HG03095 (cell line): ENCODE results near the gene MS4A15.
"Not testable (repeated sequence)": the region's sequence is repeated elsewhere in the genome, so short reads cannot be mapped to it uniquely, and the experiment has no call there.

Experiments
- ATAC-seq: cut with Tn5 transposase; IDR thresholded peaks from one replicate; pipeline ENCODE4 v1.9.1; 2021; ENCODE audit warnings: moderate library complexity; ENCODE audit not compliant: unreplicated experiment

Gene MS4A15

DNA sequence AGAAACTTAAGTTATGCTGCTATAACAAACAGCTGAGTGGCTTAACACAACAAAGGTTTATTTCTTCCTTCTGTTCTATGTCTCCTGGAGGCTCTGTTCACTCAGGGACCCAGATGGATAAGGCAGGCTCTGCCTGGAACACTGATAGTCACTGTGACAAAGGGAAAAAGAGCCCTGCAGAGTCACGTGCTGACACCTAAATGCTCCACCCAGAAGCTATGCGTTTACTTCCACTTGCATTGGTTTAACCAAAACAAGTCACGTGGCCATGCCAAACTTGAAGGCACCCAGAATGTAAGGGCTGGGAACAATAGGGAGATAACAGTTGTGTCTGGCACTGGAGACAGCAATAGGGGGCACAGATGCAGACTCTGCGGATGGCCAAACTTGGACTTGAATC lies 3.4 kb upstream of the MS4A15 start:
- no peak for ATAC-seq

DNA sequence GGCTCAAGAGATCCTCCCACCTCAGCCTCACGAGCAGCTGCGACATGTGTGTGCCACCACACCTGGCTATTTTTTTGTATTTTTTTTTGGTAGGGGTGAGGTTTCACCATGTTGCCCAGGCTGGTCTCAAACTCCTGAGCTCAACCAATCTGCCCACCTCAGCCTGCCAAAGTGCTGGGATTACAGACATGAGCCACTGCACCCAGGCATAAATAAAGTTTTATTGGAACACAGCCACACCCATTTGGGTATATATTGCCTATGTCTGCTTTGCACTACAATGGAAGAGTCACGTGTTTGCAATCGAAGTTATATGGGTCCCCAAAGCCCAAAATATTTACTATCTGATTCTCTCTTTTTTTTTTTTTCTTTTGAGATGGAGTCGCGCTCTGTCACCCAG lies 1.8 kb upstream of the MS4A15 start:
- ATAC-seq: no peak

DNA sequence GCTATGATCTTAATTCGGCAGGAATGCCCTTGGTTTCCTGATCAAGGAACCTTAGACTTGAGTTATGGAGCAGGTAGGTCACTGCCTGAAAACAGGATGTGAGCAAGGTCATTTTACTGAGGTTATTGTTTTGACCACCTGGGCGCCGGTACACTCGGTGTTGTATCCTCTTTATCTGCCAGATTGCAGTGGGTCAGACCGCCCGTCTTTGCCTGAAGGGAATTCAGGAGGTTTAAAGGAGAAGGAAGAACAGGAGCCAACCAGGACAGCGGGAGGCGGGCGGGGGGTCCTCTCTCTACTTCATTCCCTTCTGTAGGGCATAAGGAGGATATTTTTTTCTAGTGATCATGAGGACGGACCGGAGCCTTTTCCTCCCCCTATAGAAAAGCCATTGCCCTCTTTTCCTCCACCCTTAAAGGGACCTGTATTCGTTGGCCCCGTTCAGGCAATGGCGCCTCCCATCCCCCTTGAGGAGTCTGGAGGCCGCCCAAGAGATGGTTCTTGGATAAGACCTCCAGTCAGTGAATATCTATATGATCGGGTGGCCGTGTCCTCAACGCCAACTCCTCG lies 649 bp downstream of the MS4A15 start:
- ATAC-seq: no peak

DNA sequence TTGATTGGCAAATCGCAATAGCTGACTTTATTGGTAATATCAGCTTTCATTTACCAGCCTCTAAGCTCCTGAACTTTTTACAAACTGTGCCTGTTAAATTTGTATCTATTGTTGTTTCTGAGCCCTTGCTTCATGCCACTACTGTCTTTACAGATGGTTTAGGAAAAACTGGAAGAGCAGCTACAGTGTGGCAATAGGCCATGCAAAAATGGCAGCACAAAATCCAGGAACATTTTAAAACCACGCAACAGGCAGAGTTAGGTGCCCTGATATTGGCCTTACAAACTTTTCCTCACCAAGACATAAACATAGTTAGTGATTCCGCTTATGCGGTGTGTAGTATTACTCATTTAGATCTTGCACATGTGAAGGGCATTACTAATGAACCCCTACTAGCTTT lies 2.0 kb downstream of the MS4A15 start:
- ATAC-seq: not testable (repeated sequence)

DNA sequence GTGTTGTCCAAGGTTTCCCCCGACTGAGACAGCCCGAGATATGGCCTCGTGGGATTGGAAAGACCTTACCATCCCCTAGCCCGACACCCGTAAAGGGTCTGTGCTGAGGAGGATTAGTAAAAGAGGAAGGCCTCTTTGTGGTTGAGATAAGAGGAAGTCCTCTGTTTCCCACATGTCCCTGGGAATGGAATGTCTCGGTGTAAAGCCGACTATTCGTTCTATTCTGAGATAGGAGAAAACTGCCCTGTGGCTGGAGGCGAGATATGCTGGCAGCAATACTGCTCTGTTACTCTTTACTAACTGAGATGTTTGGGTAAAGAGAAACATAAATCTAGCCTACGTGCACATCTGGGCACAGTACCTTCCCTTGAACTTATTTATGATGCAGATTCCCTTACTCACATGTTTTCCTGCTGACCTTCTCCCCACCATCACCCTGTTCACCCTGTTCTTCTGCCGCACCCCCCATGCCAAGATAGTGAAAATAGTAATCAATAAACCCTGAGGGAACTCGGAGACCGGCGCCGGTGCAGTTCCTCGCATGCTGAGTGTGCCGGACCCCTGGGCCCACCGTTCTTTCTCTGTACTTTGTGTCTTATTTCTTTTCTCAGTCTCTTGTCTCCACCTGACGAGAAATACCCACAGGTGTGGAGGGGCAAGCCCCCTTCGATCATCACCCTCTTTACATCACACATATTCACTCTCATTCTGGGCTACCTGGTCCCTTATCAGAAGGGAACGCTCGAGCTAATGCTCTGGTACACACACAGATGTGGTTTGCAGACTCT lies 3.0 kb downstream of the MS4A15 start:
- not testable (repeated sequence) for ATAC-seq

DNA sequence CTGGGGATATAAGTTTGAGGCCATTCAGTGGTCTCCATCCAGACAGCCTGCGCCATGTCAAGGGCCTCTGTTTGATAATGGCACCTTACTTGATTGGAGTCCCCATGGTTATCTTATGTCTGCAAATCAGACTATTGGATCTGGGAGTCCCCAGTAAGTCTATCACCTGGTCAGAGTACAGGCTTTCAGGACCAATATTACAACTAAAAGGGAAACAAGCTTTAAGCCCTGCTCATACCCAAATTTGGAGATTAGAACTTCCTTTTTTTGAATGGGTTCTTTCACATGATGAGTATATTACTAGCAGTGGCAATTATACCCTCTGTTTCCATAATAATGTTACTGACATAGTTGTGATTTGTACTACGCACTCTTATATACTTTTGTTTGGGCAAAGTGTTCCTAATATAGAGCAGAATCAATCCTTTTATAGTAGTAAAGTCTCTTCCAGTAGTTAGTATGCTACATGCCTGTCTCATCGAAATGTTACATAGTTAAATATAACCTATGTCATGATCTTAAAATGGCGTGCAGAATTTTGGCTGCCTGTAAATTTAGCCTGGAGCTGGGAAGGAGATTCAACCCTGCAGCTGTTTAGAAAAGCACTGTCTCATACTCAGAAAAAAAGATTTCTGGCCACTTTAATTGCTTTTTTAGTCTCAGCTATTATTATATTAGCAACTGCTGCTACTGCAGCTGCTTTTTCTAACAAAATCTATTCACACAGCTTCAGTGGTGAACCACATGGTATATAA lies 4.9 kb downstream of the MS4A15 start:
- ATAC-seq: no peak

DNA sequence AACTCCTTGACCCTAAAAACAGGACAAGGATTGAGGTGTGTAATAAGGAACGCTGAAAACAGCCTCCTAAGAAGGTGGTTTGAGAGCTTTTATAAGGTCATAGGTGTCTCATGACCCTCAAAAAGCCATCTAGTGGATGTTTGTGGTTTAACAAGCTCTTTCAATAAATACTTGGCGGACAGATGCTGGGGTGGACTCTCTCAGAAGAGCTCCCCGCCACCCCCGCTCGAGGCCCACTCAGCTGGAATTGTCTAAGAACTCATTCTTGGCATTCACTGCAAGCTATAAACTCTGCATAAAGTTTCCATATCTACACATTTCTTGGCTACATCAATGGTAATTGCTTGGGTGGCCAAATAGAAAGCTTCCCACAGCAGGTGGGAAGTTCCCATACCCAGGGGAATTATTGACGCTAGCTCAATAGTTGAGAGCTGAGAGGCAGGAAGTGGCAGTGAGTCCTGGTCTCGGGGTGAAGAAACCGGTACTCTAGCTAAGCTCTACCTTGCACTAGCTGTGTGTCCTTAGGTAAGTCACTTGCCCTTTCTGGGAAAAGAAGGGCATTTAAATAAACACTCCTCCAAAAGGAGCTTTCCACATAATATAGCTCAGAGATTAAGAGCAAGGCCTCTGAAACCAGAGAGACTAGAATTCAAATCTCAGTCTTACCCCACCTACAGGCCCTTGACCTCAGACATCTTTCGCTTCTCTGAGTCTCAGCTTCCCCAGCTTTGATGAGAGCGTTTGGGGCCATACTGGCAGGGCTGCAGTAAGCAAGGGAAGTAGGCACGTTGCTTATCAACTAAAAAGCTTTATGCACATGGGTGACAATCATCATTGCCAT lies 6.4 kb downstream of the MS4A15 start:
- peak; percentile 57 for ATAC-seq

DNA sequence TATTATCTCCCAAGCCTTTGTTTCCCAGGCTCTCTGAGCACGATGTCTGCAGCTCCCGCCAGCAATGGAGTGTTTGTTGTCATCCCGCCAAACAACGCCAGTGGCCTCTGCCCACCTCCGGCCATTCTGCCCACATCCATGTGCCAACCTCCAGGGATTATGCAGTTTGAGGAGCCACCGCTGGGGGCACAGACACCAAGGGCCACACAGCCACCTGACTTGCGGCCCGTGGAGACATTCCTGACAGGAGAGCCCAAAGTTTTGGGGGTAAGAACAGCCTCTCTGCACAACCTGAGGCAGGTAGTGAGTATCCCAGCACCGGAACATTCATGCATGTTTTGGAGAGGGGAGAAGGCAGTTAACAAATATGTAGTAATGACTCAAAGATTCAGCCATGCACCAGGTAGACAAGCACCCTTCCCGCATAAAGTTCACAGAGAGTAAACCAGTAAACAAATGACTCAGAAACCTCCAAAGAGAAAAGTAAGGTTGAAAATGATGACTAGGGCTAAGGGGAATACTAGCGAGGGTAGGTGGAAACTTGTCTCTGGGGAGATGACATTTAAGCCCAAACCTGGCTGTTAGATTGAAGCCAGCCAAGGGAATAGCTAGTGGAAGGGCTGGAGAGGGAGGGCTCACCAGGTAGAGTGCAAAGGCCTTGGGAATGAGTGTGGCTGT lies 7.2 kb downstream of the MS4A15 start:
- ATAC-seq: no peak

DNA sequence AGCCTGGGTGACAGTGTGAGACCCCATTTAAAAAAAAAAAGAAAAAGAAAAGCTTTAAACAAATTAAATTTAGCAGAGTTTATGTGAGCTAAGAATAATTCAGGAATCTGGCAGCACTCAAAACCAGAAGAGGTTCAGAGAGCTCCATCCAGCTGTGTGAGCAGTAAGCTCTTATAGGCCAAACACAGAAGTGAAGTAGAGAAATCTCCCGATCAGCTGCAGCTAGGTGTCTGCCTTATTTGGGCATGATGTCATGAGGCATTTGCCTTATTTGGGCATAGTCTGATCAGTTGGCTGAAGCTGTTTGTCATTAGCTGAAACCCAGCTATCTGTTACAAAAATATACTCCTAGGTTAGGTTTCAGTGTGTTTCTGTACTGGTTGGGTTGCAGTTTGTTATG lies 8.2 kb downstream of the MS4A15 start:
- ATAC-seq: peak; percentile 36

DNA sequence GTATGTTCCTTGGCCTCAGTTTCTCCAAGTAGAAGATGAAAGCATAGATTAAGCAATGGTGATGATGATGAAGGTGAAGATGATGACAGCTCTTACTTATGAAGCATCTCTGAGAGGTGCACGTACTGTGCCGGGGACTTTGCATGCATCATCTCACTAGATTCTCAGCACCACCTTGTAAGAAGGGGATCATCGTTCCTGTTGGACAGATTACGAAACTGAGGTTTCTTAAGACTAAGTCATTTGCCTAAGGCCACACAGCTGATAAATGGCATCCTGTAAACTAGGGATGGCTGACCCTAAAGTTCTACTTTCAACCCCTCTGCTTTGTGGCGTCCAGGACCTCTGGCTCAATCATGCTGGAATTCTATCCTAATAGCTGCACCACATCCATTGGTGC lies 8.7 kb downstream of the MS4A15 start:
- ATAC-seq: no peak

DNA sequence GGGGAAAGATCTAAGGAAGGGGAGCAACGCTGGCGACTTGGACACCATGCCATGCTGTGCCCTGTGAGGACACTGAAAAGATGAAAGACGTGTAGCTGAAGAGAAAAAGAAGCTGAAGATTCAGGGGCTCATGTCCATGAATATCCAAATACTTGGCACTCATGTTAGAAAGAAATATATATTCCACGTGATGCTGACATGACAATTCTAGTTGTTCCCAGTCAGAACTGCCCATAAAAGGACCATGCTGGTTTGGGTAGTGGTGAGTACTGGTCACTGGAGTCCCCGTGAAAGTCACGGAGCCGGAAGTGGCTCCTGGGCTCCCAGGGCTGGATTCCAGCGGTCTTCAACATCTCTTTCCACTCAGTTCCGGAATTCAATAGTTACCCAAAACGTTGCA lies 9.9 kb downstream of the MS4A15 start:
- no peak for ATAC-seq

DNA sequence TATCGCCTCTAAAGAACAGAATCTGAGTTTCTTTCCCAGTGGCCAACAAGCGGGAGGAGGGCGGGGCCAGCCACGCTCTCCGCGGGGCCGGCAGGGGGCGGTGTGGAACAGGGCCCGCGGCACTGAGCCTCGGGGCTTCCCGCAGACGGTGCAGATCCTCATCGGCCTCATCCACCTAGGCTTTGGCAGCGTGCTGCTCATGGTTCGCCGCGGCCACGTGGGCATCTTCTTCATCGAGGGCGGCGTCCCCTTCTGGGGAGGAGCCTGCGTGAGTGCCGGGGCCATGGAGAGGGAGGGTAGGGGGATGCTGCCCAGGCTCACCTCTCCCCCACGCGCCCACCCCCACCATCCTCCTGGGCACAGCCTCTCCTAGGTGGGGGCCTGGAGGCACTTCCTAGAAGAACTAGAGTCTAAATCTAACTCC lies 10.7 kb downstream of the MS4A15 start:
- ATAC-seq: no peak

DNA sequence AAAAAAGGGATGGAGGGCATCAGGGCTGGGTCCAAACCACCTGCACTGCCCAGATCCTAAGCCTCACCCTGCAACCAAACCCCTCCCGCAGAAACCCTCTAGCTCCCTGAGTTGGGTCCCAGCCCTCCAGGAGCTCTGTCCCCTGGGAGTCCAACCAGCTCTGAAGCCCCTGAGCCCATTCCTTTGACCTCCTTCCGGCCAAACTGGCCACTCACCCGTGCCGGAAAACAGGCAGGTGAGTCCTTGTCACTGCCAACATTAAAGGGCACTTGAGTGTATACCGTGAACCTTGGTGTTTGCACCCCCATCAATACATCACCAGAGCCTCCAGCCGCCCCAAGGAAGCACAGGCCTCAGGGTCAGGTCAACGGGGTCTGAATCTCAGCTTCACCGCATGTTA lies 11.5 kb downstream of the MS4A15 start:
- ATAC-seq: no peak

DNA sequence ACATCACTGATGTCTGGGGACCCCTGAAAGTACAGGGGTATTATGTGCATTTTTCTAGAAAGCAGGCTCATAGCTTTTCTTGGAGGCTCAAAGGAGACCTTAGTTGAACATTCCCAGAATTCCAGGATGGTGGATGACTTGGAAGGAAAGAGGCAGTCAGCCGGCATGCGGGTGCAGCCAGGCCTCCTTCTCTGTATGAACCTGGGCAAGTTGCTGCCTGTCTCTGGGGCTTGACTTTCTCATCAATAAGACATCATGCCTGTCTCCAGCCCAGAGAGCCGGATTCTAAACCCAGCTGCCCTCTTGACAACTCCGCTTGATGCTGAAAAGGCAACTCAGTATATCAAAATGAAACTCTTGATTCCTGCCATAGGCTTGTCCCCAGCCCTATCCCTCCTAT lies 12.6 kb downstream of the MS4A15 start:
- no peak for ATAC-seq

DNA sequence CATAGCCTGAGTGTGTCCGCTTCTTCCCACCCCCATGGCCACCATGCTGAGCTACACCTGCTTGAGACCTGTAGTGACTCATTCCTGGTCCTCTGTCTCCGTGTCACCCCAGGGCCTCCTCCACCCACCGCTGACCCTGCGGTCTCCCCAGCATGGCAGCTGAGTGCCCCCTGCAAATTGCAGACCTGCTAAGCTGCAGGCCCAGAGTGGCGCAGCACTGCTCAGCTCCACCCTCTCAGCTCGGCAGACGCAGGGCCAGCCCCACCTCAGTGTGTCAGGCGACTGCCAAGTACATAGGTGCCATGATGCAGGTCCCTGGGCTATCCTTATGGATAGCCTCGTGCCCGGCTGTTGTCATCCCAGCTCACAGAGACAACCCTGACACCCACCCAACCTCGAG lies 13.1 kb downstream of the MS4A15 start:
- ATAC-seq: no peak

DNA sequence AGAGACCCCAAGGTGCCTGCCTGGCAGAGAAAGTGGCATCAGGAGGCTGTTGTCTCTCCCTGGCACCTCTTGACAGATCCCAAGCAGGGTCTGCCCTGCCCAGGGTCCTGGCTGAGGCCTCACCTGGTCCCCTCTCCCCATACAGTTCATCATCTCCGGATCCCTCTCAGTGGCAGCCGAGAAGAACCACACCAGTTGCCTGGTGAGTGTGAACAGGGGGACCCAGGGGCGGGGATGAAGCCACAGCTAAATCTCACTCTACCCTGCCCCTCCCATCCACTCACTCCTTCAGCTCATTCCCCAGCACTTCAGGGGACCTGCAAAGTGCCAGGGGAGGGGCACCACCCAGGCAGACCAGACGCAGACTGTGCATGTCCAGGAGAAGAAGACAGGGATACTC lies 14.5 kb downstream of the MS4A15 start:
- no peak for ATAC-seq

DNA sequence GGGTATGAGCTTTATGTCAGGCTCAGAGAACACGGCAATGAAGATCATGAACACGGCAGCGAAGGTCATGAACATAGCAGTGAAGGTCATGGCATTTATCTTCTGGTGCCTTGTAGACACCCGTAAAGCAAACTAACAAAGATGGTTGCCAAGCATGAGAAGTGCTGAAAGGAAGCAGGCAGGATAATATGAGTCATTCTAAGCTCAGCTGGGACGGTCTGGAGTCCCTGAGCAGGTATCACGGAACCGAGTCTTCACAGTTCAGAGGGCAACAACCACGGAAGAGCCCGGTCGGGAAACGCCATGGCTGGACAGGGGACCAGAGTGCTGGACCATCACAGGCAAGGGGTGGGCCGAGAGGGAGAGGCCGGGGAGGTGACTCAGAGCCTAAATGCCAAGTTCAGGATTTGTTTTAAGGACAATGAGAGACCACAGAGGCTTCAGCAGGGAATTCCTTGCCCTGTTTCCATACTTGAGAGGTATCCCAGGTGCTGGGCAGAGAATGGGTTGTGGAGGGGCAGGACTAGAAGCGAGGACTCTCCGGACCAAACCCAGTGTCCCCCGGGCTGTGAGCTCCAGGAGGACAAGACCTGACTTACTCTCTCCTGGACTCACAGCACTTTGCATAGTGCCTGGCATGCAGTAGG lies 15.3 kb downstream of the MS4A15 start:
- ATAC-seq: no peak

DNA sequence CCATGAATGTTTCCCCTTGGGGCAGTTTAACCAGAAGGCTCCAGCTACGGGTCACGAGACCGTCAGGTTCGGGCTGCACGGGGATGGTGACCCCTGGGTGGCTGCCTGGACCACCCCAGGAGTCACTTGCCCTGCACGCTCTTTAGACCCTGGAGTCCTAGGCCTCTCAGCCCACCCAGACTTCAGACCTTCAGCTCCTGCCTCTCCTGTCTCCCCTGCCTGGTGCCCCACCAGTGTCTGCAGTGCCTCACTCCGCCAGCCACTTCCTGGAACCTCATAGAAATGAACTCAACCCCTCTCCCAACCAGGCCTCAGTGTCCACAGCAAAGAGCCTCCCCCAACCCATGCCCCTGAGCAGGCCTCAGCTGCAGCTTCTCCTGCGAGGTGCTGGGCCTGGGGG lies 16.0 kb downstream of the MS4A15 start:
- no peak for ATAC-seq

DNA sequence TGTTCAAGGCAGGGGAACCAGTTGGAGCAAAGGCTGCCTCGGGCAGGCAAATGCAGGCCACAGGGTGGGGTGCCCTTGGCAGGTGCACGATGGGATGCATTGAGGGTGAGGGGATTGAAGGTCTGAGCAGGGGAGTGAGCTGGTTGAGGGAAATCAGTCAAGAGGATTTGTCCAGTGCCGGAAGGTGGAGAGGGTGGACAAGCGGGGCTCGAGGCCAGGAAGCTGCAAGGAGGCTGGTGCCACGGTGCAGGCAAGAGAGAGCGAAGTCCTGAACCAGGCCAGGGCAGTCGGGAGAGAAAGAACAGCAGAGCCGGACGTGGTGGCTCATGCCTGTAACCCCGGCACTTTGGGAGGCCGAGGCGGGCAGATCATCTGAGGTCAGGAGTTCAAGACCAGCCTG lies 18.1 kb downstream of the MS4A15 start:
- no peak for ATAC-seq

DNA sequence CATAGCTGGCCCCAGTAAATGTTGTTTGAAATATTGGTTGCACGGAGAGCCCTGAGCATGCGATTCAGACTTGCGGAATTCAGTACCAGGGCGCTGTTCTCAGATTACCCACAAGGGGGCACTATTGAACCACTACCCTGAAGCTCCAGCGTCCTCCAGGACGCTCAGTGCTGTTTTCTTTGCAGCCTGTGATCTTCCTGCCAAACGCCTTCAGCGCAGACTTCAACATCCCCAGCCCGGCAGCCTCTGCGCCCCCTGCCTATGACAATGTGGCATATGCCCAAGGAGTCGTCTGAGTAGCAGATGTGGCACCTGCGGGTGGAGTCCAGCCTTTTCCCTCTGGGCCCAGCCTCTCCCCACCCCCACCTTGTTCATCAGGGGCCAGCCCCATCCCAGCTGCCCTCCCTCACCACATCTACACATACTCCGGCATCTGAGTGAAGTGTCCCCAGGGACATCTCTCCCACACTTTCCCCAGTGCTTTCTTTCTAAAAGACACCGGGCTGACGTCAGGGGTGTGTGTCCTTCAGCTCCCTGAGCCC lies 18.8 kb downstream of the MS4A15 start:
- ATAC-seq: peak; percentile 64
